SH-SY5Y (cell line): ENCODE results near the gene NGRN.

Experiments used
- GATA2 ChIP-seq: IDR thresholded peaks from 2 replicates; pipeline ENCODE4 v1.6.1; 2011; ENCODE audit warnings: mild to moderate bottlenecking, low read depth, low read length
- GATA3 ChIP-seq: IDR thresholded peaks from 2 replicates; pipeline ENCODE4 v1.6.1; 2011; ENCODE audit warnings: low read depth, mild to moderate bottlenecking, low read length, moderate library complexity

NGRN gene

DNA sequence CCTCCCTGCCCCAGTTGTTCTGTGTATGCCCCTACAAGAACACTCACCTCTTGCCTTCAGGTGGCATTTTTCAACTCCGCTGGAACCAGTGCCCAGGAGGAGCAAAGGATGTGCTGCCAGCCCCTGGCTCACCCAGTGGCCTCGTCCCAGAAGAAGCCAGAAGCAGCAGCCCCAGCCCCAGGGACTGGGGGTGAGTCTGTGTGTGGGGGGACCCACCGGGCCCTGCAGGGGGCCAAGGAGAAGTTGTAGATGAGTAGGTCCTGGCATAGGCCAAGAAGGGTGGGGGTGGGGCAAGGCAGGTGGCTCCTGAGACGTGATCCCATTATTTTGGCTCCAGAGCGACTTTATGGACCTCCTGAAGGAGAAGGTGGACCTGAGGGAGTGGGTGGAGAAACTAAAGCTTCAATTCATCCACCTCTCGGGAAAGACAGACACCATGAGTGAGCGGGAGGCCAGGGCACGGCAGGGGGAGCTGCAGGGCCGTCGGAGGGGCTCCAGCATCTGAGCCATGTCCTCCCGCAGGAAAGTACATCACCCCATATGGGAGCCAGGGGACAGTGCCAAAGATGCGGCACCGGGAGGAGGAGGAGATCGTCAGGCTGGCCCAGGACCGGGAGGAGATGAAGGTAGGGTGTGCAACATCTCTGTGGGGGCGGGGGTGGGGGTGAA lies 29.3 kb downstream of the NGRN start:
- no peak for TF ChIP-seq GATA3
- no peak for TF ChIP-seq GATA2

DNA sequence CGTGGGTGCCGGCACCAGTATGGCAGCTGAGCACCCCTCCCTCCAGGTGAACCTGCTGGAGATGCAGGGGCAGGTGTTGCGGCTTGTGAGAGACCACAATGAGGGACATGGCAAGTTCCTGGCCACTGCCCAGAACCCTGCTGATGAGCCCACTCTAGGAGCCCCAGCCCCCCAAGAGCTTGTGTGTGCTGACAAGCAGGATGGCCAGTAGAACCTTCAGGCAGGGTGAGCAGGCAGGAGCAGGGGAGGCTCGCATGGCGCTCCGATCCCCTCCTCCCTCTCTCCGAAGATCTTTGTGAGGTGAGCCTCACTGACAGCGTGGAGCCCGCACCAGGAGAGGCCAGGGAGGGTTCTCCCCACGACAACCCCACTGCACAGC lies 29.8 kb downstream of the NGRN start:
- no peak for TF ChIP-seq GATA2
- TF ChIP-seq GATA3: no peak

DNA sequence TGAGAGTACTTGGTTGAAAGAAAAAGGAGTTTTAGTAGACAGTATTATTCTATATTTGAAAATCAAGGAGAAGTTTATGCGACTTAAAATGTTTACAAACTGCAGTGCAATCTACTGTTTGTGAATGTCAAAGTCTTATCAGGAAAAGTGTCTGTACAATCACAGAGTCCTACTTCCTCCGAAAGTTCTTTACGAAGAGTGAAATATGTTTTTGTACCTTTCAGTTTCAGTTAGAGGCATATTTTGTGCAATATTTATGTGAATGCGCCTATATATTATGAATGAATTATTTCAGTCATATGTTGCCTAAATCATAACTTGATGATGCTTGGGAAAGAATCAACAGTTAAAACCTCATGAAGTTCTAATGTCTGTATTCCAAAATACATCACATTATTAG lies 31.5 kb downstream of the NGRN start:
- TF ChIP-seq GATA3: no peak
- TF ChIP-seq GATA2: no peak

DNA sequence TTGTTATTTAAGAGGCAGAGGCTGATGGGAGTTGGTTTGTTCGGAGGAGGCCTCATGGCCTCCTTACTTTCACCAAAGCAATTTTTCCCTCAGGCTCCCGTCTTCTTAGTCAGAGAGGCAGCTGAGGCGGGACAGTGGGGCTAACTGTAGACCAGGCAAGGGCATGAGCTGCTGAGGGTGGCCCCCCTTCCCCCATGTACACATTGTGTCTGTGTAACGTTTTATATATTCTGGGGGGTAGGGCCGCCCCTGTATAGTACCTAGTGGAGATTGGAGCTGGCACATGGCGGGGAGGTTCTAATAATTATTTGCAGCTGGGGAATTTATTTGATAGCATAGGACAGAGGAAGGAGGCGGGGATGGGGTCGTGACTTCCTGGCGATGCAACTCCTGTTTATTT lies 35.1 kb downstream of the NGRN start:
- TF ChIP-seq GATA3 (no peak), GATA2 (no peak)

DNA sequence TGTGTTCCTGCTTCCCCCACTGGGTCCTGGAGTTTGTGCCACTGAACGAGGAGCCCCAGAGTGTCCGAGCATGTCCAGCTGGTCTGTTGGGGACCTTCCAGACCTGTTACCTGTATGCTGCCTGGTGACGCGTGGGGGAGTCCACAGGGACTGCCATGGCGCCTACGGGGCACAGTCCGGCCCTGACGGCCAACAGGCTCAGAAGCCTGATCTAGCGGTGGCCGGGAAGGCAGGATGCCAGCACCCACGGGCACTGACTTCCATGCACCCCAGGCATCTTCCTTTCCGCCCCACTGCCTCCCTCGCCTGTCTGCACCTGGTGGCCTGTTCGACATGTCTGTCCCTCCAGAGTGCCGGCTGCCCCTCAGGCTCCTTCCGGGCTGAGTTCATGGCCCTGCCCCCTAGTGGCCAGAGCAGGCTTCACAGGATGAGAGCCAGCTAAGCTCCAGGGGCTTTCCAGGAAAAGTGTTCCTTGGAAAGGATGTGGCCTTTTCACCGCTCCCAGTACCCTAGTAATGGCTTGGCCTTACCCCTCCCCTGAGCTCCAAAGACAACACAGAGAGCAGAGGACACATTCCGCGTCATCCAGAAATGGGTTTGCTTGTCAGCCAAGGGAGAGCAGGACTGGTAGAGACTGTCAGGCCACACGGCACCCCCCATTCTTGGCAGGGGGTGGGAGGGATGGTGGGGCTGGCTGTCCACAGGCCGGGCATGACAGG lies 35.7 kb downstream of the NGRN start:
- TF ChIP-seq GATA2 (no peak), GATA3 (no peak)

DNA sequence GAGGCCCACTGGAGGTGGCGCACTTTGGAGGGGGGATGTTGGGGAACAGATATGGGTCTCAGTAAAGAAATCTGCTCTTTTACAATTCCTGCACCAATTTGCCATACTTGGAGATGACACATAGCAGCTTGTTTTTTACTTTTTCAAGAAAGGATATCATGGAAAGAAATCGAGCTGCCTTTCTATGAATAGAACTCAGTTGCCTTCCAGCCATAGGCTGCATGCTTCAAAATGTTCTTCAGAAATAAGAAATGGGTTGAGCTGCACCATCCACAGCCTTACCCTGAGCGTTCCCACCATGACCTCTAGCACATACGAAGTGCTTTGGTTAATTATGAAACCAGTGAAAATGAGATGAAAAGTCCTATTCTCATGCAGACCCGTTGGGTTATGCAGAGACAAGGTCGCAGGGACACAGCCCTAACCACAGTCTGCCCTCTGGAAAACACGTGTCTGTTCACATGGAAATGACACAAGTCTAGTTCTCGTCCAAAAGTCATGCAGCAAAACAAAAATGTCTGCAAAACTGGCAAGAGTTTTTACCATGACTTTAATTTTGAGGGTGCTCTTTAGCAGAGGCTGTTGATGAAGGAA lies 36.3 kb downstream of the NGRN start:
- TF ChIP-seq GATA3: no peak
- no peak for TF ChIP-seq GATA2

DNA sequence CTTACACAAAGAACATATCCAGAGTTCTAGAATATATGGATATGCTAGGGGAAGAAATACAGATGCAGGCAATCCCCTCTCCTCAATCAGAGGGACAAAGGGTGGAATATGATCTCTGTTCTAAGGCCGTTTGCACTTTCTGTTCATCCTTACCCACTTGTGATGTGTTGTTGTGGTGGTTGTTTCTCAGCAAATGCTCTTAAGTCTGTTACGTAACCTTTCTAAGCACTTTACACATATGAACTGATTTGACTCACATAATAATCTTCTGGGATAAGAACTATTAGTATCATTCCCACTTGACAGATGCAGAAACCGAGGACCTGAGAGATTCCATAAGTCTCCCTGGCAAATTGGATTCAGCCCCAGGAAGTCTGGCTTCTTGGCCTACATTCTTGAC lies 40.5 kb downstream of the NGRN start:
- TF ChIP-seq GATA2 (no peak), GATA3 (no peak)

DNA sequence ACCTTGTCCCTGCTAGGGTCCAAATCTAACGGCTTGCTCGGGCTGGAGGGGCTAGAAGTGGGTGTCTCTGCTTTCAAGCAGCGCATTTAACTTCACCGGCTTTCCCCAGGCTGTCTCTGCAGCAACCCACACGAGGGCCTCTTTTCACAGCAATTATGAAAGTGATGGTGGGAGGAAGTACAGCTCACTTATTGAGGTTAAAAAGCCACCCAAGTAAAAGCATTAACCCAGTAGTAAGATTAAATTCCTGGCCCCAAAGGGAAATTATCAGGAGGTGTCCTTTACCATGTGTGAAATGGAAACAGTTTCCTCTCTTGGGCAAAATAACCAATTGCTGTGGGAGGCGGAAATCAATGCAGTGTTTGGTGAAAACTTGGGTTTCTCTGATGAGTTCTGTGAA lies 41.1 kb downstream of the NGRN start:
- TF ChIP-seq GATA3 (no peak), GATA2 (no peak)

DNA sequence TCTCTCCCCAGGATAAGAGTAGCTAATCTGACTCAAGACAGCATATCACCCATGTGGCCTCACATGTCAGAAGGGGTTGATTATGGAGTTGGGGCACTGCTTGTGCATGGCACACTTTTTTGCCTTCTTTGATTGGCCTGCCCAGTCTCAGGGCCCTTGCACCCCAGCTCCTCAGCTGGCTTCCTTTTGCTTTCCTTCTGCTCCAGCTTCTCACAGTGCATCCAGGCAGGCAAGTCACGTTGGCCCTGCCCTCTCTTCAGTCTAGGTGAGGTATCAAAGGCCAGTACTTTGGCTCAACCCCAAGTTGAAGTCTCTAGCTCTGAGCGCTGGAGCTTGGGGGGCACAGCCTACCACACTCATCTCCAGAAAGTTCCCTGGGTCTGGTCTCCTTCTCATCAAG lies 42.2 kb downstream of the NGRN start:
- TF ChIP-seq GATA3 (no peak), GATA2 (no peak)

DNA sequence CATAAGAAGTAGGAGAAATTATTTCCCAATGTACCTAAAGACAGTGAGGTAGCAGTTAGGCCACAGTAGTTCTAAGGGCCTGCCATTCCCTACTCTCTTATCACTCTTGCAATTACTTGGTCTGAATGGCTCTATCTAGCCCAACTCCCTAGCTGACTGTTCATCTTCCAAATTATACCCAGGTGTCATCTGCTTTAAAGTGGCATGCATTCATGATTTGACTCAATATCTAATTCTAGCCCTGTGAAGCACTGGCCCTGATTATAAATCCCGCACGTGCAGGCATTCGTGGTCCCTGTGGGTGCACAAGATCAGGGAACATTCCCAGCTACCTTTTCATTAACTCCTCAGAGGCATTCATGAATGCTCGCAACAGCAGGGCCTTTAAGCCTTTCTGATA lies 43.5 kb downstream of the NGRN start:
- TF ChIP-seq GATA2 (no peak), GATA3 (no peak)

DNA sequence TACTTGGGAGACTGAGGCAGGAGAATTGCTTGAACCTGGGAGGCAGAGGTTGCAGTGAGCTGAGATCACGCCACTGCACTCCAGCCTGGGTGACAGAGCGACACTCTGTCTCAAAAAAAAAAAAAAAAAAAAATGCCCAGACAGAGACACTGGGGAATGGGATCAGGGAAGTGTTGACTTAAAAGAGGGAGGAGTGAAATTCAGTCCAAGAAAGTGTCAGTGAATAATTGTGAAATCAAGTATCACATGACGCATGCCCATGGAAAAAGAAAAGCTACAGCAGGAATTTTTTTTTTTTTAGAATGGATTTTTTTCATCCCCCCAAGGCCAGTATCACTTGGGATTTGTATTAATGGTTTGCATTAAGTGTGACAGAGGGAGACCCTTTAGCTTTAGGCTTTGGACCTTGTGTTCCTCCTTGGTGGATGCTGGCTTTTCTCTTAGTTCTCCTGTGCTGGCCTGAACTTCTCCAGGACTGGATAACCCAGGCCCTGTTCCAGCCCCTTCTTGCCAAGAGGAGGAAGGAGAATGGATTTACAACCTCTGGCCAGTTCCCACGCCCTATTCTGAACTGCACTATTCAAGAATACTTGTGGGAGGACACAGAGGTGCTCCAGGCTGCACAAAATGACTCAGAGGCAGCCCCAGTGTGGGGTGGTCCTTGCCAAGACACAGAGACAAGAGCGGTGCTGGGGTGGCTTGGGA lies 50.0 kb downstream of the NGRN start:
- TF ChIP-seq GATA2 (no peak), GATA3 (no peak)

DNA sequence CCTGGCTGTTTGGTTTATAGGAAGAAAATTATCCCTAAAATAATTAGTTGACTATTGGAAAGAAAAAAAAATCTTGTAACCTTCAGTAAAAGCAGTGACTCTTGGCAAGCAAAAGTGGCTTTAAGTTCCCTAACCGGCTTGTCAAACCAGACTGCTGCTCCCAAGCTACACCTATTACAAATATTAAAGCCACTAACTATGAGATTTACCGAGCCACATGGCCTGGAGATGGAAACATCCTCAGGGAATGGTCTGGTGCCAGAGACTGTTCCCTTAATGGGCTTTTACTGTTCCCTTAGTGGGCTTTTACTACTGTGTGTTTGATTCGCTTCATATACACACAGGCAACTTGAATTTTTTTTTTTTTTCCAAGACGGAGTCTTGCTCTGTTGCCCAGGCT lies 50.7 kb downstream of the NGRN start:
- TF ChIP-seq GATA3: no peak
- TF ChIP-seq GATA2: no peak

DNA sequence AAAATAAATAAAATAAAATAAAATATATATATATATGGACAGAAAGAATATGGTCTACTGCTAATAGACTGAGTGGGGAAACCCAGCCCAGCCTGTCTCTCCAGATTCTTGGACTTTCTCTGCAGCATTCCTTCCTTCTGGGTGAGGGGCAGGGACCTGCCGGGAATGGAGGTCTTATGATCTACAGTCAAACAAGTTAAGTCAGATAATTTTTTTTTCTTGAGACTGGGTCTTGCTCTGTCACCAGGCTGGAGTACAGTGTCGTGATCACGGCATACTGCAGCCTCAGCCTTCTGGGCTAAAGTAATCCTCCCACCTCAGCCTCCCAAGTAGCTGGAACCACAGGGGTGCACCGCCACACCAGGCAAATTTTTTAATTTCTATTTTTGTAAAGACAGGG lies 53.1 kb downstream of the NGRN start:
- TF ChIP-seq GATA2 (no peak), GATA3 (no peak)

DNA sequence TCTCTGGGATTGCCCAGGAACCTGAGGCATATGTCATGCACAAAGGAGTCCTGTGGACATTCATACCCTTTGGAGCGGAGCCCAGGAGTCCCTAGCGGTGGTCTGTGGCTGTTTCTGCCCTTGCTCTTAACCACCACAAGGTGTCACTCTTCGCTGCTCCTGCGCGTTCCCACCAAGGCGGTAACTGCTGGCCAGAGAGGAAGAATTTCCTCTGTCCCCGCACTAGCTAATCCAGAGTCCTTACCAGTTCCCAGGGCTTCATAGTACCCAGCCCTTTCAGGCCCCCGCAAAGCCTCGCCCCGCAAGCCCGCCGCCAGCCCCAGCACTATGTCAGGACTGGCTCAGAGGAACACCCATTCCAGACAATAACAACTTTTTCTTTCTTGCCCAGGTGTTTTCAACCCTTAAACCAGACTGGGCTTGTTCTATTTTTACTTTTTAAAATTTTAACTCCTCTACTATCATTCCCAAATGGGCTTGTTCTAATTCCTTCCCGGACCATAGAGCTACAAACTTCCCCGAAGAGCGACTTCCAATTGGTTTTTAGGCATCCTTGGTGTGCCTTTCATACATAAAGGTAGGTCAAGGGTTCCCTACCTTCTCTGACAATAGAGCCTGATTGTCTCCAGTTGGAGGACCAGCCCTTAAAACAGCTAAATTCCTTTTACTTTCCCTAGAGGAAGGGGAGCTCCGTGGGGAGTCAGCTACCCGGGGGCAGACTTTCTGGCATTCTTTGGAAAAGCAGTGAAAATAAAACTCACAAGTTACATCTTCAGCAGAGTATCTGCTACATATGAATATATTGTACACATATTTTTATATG lies 54.8 kb downstream of the NGRN start:
- TF ChIP-seq GATA2 (no peak), GATA3 (no peak)
